Measurements from ENCODE around the gene CABP5.

Gene CABP5

DNA sequence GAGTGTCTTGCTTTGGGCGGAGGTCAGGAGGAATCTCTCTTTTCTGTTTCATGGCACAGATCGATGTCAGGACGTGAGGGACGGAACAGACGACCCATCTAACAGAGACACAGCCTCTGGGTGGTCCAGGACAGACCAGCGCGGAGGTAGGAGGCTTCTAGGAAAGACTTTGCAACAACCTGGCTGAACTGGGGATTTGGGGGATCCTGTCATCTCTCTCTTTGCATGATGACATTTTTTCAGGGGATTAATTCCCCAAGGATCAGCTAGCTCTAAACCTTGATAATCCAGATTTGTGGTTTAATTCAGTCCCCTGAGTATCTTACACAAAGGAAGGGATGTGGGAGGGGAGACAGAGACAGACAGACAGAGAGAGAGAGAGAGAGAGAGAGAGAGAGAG, 14.4 kb downstream of the CABP5 start:
- no peak for DNase-seq

DNA sequence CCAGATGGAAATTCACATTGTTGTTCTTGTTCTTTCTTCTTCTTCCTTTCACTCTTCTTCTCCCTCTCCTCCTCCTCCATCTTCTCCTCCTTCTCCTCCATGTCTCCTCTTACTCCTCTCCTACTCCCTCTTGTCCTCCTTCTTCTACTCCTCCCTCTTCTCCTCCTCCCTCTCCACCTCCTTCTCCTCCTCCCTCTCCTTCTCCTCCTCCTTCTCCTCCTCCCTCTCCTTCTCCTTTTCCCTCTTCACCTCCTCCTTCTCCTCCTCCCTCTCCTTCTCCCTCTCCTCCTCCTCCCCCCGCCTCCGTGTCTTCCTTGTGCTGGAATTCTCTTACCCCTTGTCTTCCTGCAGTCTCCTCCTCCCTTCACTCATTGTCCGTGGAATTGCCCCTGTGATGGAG, 18.4 kb downstream of the CABP5 start:
- DNase-seq, result no peak

DNA sequence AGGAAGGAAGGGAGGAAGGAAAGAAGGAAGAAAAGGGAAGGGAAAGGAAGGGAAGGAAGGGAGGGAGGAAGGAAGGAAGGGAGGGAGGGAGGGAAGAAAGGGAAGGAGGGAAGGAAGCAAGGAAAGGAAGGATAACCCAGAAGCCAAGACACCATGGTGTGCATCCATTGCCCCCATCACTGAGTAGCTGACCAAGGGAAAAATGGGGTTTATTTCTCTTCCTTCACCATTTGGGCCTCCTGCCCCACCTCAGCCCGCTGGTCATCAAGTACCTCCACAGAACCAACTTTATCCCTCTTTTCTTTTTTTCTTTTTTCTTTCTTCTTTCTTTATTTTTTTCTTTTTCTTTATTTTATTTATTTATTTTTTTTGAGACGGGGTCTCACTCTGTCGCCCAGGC, 20.4 kb downstream of the CABP5 start:
- no peak for DNase-seq

DNA sequence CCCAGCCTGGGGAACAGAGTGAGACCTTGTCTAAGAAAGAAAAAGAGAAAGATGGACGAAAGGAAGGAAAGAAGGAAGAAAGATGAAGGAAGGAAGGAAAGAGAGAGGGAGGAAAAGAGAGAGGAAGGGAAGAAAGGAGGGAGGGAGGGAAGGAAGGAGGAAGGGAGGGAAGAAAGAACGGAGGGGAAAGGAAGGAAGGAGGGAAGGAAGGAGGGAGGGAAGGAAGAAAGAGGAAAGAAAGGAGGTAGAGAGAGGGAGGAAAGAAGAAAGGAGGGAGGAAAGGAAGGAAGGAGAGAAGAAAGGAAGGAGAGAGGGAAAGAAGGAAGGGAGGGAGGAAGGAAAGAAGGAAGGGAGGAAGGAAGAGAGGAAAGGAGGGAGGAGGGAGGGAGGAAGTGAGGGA, 20.9 kb downstream of the CABP5 start:
- no peak for DNase-seq

DNA sequence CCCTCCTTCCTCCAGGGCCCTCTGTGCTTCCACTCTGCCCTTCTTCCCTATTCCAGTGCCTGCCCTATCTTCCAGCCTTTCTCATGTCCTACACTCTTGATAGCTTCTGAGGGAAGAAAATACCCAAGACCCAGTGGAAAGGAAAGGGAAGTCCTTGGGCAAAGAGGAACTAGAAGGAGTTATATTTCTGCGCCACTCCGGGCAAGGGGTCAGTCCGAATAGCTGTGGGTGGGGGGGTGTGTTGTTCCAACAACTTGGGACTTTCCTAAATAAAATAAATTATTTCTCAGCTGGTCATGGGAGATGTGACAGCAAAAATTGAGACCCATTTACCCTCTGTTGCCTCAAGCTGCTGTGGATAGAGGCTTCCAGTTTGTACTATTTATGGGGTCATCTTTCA, 23.2 kb downstream of the CABP5 start:
- DNase-seq, result no peak

DNA sequence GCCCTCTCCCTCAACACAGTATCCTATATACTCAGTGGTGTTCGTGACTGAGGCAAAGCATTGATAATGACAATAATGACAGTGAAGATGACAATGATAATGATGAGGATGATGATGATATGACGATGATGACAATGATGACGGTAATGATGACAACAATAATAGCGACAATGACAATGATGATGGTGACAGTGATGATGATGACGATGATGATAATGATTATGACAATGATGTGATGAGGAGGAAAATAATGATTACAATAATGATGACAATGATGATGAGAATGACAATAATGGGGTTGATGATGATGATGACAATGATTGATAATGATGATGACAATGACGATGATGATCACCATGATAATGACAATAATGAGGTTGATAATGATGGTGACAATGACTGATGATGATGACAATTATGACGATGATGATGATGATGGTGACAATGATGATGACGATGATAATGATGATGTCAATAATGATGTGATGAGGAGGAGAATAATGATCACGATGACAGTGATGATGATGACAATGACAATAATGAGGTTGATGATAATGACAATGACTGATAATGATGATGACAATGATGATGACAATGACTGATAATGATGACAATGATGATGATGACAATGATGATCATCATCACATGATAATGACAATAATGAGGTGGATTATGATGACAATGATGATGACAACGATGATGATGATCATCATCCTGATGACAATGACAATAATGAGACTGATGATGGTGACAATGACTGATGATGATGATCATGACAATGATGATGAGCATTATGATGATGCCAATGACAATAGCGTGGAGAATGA, 32.7 kb downstream of the CABP5 start:
- no peak for DNase-seq

DNA sequence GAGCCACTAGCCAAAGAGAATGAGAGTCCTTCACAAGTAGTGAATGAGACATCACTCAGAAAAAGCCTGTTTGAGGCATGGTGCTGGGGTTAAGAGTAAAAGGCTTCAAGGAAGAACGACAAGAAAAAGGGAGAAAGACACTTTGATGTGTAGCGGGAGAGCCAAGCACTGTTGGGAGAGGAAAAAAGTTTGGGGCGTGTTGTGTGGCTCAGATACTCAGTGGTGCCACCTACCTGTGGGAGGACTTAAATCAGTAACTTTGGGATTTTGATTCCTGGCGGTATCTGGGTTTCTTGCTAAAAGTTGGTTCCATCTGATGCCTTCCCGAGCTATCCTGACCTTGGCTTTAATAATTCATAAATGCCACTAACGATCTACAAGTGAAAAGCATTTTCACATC, 37.1 kb downstream of the CABP5 start:
- DNase-seq, result no peak

DNA sequence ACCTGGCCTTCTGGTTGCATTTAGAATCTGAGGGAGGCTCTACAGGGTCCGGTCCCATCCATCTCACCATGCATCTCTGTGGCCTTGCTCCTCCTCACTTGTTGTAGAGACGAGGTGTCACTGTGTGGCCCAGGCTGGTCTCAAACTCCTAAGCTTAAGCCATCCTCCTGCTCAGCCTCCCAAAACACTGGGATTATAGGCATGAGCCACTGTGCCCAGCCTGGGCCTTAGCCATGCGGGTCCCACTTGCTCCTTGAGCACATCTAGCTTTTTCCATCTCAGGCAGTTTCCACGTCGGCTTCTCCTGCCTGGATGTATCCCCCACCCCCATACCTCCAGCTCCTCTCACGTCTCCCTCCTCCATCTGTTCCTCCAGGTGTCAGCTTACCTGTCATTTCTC, 39.6 kb downstream of the CABP5 start:
- no peak for DNase-seq

DNA sequence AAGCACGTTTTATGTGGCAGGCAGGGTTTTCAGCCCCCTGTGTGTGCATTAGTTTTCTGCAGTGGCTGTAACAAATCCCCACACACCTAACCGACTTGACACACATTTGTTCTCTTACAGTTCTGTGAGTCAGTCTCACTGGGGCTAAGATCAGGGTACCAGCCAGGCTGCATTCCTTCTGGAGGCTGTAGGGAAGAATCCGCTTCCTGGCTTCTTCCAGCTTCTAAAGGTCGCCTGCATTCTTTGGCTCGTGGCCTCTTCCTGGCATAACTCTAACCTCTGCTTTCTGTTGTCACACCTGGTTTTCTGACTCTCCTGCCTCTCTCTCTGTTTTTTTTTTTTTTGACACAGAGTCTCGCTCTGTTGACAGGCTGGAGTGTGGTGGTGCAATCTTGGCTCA, 43.0 kb downstream of the CABP5 start:
- DNase-seq, result no peak

DNA sequence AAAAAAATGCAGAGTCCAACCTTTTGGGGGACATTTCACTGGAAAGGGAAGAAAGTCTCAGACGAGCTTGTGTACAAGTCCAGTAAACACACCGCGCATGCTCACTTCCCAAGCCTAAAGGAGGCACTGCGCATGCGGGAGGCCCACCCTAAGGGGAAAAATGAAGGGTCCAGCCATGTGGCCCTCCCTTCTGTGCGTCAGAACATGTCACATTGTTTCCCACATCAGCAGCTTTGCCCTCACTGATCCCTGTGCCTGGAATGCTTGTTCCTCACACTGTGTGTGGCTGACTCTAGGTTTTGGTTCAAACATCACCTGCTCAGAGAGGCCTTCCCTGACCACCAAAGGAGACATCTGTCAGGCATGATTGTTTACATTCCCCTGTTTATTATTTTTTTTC, 45.1 kb downstream of the CABP5 start:
- DNase-seq, result no peak

DNA sequence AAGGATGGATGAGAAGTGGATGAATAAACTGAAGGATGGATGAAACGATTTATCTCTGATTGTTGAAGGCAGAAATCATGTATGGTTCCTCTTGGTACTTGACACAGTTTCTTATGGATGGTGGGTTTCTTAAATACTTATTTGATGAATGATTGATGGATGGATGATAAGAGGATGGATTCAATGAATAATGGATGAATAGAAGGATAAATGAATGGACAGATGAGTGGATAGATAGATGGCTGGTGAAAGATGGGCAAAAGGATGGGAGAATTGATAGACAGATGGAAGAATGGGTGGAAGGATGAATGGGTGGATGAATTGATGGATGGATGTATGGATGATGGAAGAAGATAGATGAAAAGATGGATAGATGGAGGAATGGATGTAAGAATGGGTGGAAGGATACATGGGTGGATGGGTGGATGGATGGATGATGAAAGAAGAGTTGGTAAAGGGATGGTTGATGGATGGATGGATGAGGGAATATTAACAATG, 47.6 kb downstream of the CABP5 start:
- no peak for DNase-seq

DNA sequence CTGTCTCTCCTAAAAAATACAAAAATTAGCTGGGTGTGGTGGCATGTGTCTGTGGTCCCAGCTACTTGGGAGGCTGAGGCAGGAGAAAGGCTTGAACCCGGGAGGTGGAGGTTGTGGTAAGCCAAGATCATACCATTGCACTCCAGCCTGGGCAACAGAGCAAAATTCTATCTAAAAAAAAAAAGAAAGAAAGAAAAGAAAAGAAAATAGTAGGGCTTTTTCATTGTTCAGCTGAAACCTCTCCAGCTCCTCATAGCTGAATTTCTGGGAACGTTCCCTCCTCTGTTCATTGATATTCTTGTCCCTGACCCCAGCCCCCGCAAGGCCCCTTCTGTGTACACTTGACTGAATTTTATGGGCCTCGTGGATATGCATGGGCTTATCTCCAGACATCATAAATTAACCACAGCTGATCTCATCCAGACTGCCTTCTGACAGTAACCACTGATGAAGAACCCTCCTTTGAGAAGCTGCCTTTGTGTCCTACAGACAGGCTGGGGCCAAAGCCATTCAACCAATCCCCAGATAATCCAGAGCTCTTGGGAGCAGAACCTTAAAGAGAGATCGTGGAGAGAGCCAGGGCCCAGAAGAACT, 49.6 kb downstream of the CABP5 start, which contains the start of gene ELSPBP1:
Gene ELSPBP1, plus strand, starts transcription at position 424 of the 594 bp plus-strand sequence. CDS start 14,036 bp downstream, outside the sequence.
- DNase-seq, result no peak

DNA sequence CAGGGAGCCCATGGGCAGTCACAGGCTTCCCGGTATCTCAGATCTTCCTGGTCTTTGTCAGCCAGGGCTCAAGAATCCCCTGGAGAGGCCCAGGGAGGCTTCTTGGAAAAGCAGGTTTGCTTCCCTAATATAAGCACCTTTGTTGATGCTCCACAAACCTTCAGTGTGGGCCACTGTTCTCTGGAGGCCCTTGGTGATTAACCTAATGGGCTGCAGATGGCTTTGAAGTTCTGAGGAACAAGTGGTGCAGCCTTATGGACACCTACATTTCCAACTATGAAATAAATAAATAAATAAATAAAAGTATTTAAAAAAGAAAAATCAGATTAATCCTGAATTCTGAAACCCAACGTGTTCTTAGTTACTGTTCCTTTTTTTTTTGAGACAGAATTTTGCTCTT, 51.8 kb downstream of the CABP5 start, which contains the start of gene BSPH1:
Gene BSPH1, minus strand, starts transcription at position 101 of the 400 bp plus-strand sequence. Its CDS starts 89 bp downstream, at position 12.
- DNase-seq, result no peak

DNA sequence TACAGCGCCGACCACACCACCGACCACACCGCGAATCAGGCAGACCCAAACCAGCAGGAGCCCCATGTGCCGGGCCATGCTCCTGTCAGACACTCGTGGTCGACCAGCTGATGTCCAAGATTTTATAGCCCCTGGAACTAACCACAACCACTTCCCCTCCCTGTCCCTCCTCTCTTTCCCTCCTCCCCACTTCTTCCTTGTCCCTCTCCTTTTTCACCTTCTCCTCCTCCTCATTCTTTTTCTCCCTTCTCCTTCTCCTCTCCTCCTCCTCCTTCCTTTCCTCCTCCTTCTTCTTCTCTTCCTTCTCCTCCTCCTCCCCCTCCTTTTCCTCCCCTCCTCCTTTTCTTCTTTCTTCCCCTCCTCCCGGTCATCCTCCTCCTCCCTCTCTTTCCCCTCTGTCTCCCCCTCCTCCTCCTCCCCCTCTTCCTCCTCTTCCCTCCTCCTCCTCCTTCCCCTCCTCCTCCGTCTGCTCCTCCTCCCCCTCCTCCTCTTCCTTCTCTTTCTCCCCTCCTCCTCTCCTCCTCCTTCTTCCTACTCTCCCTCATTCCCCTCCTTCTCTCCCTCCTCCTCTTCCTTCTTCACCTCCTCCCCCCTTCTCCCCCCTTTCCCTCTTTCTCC, 52.6 kb downstream of the CABP5 start:
- no peak for DNase-seq

Data from NCI-H510A (cell line).